Measurements from ENCODE around the gene FAM83B. TPM values are rescaled to one million over a fixed set of nuclear protein-coding genes. Genes with fewer than 3 reads are reported as not detected.
"Not testable (repeated sequence)": the region's sequence is repeated elsewhere in the genome, so short reads cannot be mapped to it uniquely, and the experiment has no call there.

Gene FAM83B, protein sequence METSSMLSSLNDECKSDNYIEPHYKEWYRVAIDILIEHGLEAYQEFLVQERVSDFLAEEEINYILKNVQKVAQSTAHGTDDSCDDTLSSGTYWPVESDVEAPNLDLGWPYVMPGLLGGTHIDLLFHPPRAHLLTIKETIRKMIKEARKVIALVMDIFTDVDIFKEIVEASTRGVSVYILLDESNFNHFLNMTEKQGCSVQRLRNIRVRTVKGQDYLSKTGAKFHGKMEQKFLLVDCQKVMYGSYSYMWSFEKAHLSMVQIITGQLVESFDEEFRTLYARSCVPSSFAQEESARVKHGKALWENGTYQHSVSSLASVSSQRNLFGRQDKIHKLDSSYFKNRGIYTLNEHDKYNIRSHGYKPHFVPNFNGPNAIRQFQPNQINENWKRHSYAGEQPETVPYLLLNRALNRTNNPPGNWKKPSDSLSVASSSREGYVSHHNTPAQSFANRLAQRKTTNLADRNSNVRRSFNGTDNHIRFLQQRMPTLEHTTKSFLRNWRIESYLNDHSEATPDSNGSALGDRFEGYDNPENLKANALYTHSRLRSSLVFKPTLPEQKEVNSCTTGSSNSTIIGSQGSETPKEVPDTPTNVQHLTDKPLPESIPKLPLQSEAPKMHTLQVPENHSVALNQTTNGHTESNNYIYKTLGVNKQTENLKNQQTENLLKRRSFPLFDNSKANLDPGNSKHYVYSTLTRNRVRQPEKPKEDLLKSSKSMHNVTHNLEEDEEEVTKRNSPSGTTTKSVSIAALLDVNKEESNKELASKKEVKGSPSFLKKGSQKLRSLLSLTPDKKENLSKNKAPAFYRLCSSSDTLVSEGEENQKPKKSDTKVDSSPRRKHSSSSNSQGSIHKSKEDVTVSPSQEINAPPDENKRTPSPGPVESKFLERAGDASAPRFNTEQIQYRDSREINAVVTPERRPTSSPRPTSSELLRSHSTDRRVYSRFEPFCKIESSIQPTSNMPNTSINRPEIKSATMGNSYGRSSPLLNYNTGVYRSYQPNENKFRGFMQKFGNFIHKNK
- total RNA-seq: not detected

- H3K27me3 Mint-ChIP-seq: peaks cover 10% of the 10 kb centered on the region
- POLR2A ChIA-PET: no interaction called here
Observed at GRCh38 chr6:54846243-54846856, at the start of gene FAM83B. Gene FAM83B, plus strand, starts transcription at chr6:54846771. Its CDS starts 23,476 bp downstream, at chr6:54870247.

GRCh38 chr6:54796918-54797317 lies 49.7 kb upstream of the FAM83B start:
- DNase-seq, POLR2A ChIA-PET: not testable (repeated sequence)

More at GRCh38 chr6:54846243-54846856, at the start of gene FAM83B:
- Mint-ChIP-seq H3K4me3 (no peak within 1 kb of the TSS), H3K36me3 (no peaks in the 10 kb centered on the region), H3K4me1 (no peaks in the 10 kb centered on the region), H3K9me3 (peaks cover 4% of the 10 kb centered on the region), H3K27ac (no peak within 1 kb of the TSS)
- no peak for ATAC-seq (ENCODE audit: low read depth)
- DNase-seq: no peak

DNA sequence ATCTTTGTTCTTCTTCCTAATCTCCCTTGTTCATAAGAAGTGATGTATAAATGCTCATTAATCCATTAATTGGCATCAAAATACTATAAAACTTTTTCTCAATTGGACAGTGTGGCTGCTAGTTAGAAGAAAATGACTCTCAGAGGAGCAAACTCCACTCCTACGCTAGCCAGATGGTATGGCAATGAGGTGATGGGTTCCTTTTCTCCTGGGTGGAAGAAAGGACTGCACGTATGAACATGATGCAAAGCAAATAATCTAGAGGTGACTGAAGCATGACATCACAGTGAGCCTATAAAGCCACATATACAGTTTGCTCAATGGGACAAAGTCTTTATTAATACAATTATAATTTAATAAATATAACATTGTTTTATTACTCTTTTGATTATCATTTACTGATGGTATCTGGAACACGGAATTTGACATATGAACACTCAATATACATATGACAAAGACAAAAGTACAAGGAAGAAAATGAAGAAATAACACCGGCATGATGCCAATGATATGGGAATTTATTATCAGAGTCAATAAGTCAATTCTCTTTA lies 46.4 kb upstream of the FAM83B start:
- H3K27me3 Mint-ChIP-seq: no peaks in the 10 kb centered on the region
- no peak for ATAC-seq (ENCODE audit: low read depth)
- POLR2A ChIA-PET: no interaction called here

More at GRCh38 chr6:54796918-54797317, 49.7 kb upstream of the FAM83B start:
- not testable (repeated sequence) for H3K27me3 Mint-ChIP-seq; H3K9me3 Mint-ChIP-seq; H3K36me3 Mint-ChIP-seq; H3K27ac Mint-ChIP-seq; H3K4me1 Mint-ChIP-seq; ATAC-seq (ENCODE audit: low read depth); H3K4me3 Mint-ChIP-seq

DNA sequence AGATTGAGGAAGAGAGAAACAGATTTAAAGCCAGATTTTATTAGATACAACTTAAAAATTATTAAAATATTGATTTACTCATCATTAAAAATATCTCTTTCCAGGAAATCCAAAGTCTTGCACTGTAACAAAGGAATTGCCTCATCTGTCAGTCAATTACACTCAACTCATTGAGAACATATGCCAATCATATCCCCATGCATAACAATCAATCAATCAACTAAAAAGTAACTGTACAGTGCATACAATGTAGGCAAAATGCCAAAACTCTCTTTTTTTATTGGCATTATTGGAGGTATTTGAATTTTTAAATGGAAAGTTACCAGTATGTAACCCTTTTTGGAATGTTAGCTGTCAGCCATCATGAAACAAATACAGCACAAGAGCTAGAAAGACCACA lies 45.3 kb upstream of the FAM83B start:
- no peak overlapping the region for H3K4me3 Mint-ChIP-seq
- peaks cover 8% of the 10 kb centered on the region for H3K9me3 Mint-ChIP-seq
- H3K27me3 Mint-ChIP-seq: no peaks in the 10 kb centered on the region
- H3K4me1 Mint-ChIP-seq: no peaks in the 10 kb centered on the region
- POLR2A ChIA-PET: no interaction called here
- no peaks in the 10 kb centered on the region for H3K36me3 Mint-ChIP-seq
- DNase-seq (no peak), ATAC-seq (ENCODE audit: low read depth) (no peak)
- no peak overlapping the region for H3K27ac Mint-ChIP-seq

More for the DNA sequence above, 46.4 kb upstream of the FAM83B start:
- no peaks in the 10 kb centered on the region for H3K36me3 Mint-ChIP-seq
- peaks cover 12% of the 10 kb centered on the region for H3K9me3 Mint-ChIP-seq
- H3K27ac Mint-ChIP-seq: no peak overlapping the region
- no peak overlapping the region for H3K4me3 Mint-ChIP-seq
- H3K4me1 Mint-ChIP-seq: no peaks in the 10 kb centered on the region
- DNase-seq: no peak

GRCh38 chr6:54801669-54802068 lies 44.9 kb upstream of the FAM83B start:
- H3K36me3 Mint-ChIP-seq: no peaks in the 10 kb centered on the region

GRCh38 chr6:54802775-54803634 lies 43.6 kb upstream of the FAM83B start:
- POLR2A ChIA-PET: no interaction called here
- H3K4me1 Mint-ChIP-seq: no peaks in the 10 kb centered on the region
- ATAC-seq (ENCODE audit: low read depth): no peak
- DNase-seq: no peak
- no peaks in the 10 kb centered on the region for H3K36me3 Mint-ChIP-seq
- peaks cover 2% of the 10 kb centered on the region for H3K9me3 Mint-ChIP-seq
- H3K4me3 Mint-ChIP-seq: no peak overlapping the region
- H3K27ac Mint-ChIP-seq: no peak overlapping the region
- no peaks in the 10 kb centered on the region for H3K27me3 Mint-ChIP-seq

More at GRCh38 chr6:54801669-54802068, 44.9 kb upstream of the FAM83B start:
- Mint-ChIP-seq H3K4me3 (no peak overlapping the region), H3K4me1 (no peaks in the 10 kb centered on the region), H3K9me3 (peaks cover 5% of the 10 kb centered on the region), H3K27me3 (no peaks in the 10 kb centered on the region), H3K27ac (no peak overlapping the region)
- POLR2A ChIA-PET: no interaction called here
- ATAC-seq (ENCODE audit: low read depth) (no peak), DNase-seq (no peak)

GRCh38 chr6:54805077-54805476 lies 41.5 kb upstream of the FAM83B start:
- Mint-ChIP-seq H3K4me1 (no peaks in the 10 kb centered on the region), H3K27me3 (no peaks in the 10 kb centered on the region)
- POLR2A ChIA-PET: no interaction called here

GRCh38 chr6:54810147-54810546 lies 36.4 kb upstream of the FAM83B start:
- Mint-ChIP-seq H3K27me3 (no peaks in the 10 kb centered on the region), H3K4me1 (no peaks in the 10 kb centered on the region), H3K9me3 (peaks cover 2% of the 10 kb centered on the region), H3K36me3 (no peaks in the 10 kb centered on the region), H3K4me3 (no peak overlapping the region), H3K27ac (no peak overlapping the region)
- POLR2A ChIA-PET: no interaction called here
- DNase-seq: no peak
- no peak for ATAC-seq (ENCODE audit: low read depth)

More at GRCh38 chr6:54805077-54805476, 41.5 kb upstream of the FAM83B start:
- Mint-ChIP-seq H3K4me3 (no peak overlapping the region), H3K36me3 (no peaks in the 10 kb centered on the region), H3K9me3 (peaks cover 2% of the 10 kb centered on the region), H3K27ac (no peak overlapping the region)
- ATAC-seq (ENCODE audit: low read depth) (no peak), DNase-seq (no peak)

DNA sequence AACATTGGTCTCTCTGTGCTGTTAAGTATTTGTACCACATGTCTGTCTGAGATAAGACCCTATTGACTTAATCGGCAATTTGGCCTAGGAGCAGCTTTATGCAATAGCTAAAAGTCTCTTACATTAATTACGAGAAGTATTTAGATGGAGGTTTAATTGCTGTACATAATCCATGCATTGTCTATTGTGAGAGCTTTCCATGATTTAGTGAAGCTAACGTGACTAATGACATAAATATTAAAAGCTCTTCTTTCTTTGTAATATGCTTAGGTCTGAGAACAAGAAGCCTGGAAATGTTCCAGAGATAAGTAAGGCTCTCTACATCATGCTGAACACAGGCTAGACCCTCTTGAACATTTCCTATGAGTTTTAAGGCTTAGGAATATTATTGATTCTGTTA lies 32.7 kb upstream of the FAM83B start:
- no peaks in the 10 kb centered on the region for H3K4me1 Mint-ChIP-seq
- H3K36me3 Mint-ChIP-seq: no peaks in the 10 kb centered on the region
- H3K9me3 Mint-ChIP-seq: peaks cover 2% of the 10 kb centered on the region
- H3K4me3 Mint-ChIP-seq: no peak overlapping the region
- no peak overlapping the region for H3K27ac Mint-ChIP-seq
- no peaks in the 10 kb centered on the region for H3K27me3 Mint-ChIP-seq
- POLR2A ChIA-PET: no interaction called here
- DNase-seq (no peak), ATAC-seq (ENCODE audit: low read depth) (no peak)

- peaks cover 5% of the 10 kb centered on the region for H3K9me3 Mint-ChIP-seq
- no peak overlapping the region for H3K4me3 Mint-ChIP-seq
- no peaks in the 10 kb centered on the region for H3K36me3 Mint-ChIP-seq
- H3K27me3 Mint-ChIP-seq: no peaks in the 10 kb centered on the region
- ATAC-seq (ENCODE audit: low read depth) (no peak), DNase-seq (no peak)
- POLR2A ChIA-PET: no interaction called here
- no peaks in the 10 kb centered on the region for H3K4me1 Mint-ChIP-seq
- no peak overlapping the region for H3K27ac Mint-ChIP-seq
Observed at GRCh38 chr6:54817236-54817635, 29.3 kb upstream of the FAM83B start.

- Mint-ChIP-seq H3K4me1 (no peaks in the 10 kb centered on the region), H3K36me3 (no peaks in the 10 kb centered on the region), H3K27me3 (no peaks in the 10 kb centered on the region), H3K4me3 (no peak overlapping the region), H3K9me3 (peaks cover 6% of the 10 kb centered on the region), H3K27ac (no peak overlapping the region)
- ATAC-seq (ENCODE audit: low read depth): no peak
- POLR2A ChIA-PET: no interaction called here
- no peak for DNase-seq
Observed at GRCh38 chr6:54817834-54818233, 28.7 kb upstream of the FAM83B start.

DNA sequence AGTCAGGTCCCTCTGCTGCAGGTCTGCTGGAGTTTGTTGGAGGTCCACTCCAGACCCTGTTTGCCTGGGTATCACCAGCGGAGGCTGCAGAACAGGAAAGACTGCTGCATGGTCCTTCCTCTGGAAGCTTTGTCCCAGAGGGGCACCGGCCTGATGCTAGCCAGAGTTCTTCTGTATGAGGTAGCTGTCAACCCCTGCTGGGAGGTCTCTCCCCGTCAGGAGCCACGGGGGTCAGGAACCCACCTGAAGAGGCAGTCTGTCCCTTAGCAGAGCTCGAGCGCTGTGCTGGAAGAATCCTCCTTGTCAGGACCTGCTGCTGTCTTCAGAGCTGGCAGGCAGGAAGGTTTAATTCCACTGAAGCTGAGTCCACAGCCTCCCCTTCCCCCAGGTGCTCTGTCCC lies 22.3 kb upstream of the FAM83B start:
- ATAC-seq (ENCODE audit: low read depth); H3K36me3 Mint-ChIP-seq; POLR2A ChIA-PET: not testable (repeated sequence)

More for the DNA sequence above, 22.3 kb upstream of the FAM83B start:
- not testable (repeated sequence) for H3K27ac Mint-ChIP-seq, H3K4me3 Mint-ChIP-seq, H3K9me3 Mint-ChIP-seq, H3K27me3 Mint-ChIP-seq, DNase-seq, H3K4me1 Mint-ChIP-seq

All from activated naive CD8-positive, alpha-beta T cell treated with anti-CD3 and anti-CD28 coated beads, Interleukin-2, amount 10 ng/mL, durations not matched to agents 7 days and 5 days (primary cell).